Naive thymus-derived CD8-positive, alpha-beta T cell (primary cell): Measurements from ENCODE around the gene SCART1. TPM values are rescaled to one million over a fixed set of nuclear protein-coding genes. Genes with fewer than 3 reads are reported as not detected.
"Not testable (repeated sequence)": the region's sequence is repeated elsewhere in the genome, so short reads cannot be mapped to it uniquely, and the experiment has no call there.

Experiments
- ATAC-seq, 2 donors: fragments of 150-1000 bp; cut with Tn5 transposase in 1 of 2; sonication (Bioruptor Pico), chemical (Tn5 transposase) in 1 of 2; 1 replicate in 1 of 2; 2 replicates in 1 of 2; pipeline ENCODE4 v1.10.0; 2021; ENCODE audit warnings: mild to moderate bottlenecking in 2 of 2, moderate library complexity in 2 of 2
- POLR2A ChIA-PET: fragments of 350-600 bp; sonication (Branson Sonifier 250); formaldehyde crosslinking; loops from one replicate; lab custom pipeline; 2021; ENCODE audit warnings: antibody characterized with exemption; lab: Charles Lee
- DNase-seq, 10 donors: peaks; one replicate each; pipeline versions ENCODE4 v3.0.0 to v3.0.0-alpha.2; 2020 to 2022
- H3K27ac Mint-ChIP-seq, 10 donors: one replicate each; pipeline ENCODE4 v1.8.0; 2020 to 2022; ENCODE audit warnings: mild to moderate bottlenecking in 10 of 10, mixed read lengths in 10 of 10, moderate library complexity in 4 of 10, inconsistent platforms in 1 of 10
- H3K27me3 Mint-ChIP-seq, 5 donors: one replicate each; pipeline ENCODE4 v1.8.0; 2021 to 2022; ENCODE audit warnings: mixed read lengths in 5 of 5
- H3K36me3 Mint-ChIP-seq, 3 donors: one replicate each; pipeline ENCODE4 v1.8.0; 2020 to 2022; ENCODE audit warnings: mixed read lengths in 3 of 3, mild to moderate bottlenecking in 2 of 3, inconsistent platforms in 1 of 3
- H3K4me1 Mint-ChIP-seq, 4 donors: one replicate each; pipeline ENCODE4 v1.8.0; 2021 to 2022; ENCODE audit warnings: mixed read lengths in 4 of 4
- H3K4me3 Mint-ChIP-seq, 10 donors: one replicate each; pipeline ENCODE4 v1.8.0; 2020 to 2022; ENCODE audit warnings: mild to moderate bottlenecking in 10 of 10, mixed read lengths in 10 of 10, moderate library complexity in 6 of 10, inconsistent platforms in 1 of 10
- H3K9me3 Mint-ChIP-seq, 9 donors: one replicate each; pipeline ENCODE4 v1.8.0; 2020 to 2022; ENCODE audit warnings: mixed read lengths in 9 of 9, mild to moderate bottlenecking in 3 of 9, inconsistent platforms in 1 of 9, moderate library complexity in 1 of 9
- polyA plus RNA-seq, 3 donors: library from polyadenylated mRNA; unstranded; fragments of 300-500 nt; fragmentation: Illumina TruSeq; gene quantifications; one replicate each; pipeline ENCODE4 v1.2.3, GENCODE V29; 2021
- total RNA-seq, 8 experiments: library from RNA in 2 of 8; stranded (reverse) in 2 of 8; gene quantifications; one replicate each; pipeline ENCODE4 v1.2.3 and lab custom pipeline; 2021 to 2026

Gene SCART1
- total and polyA plus RNA-seq, 5 experiments from 2014 or later = 0.04 to 4.2 (median 3.8) TPM; not detected in 2

- DNase-seq (no peak), ATAC-seq (no peak)
- Mint-ChIP-seq H3K4me1 (peaks cover 2 to 9% (median 4%) of the 10 kb centered on the region in 4 donors), H3K4me3 (peak overlapping the region in 5 of 10 donors; percentile 36 to 65 (median 44)), H3K36me3 (peaks cover 0 to 18% (median 0%) of the 10 kb centered on the region in 3 donors), H3K9me3 (no peaks in the 10 kb centered on the region), H3K27ac (peak overlapping the region in 4 of 10 donors; percentile 25 to 79 (median 42)), H3K27me3 (peaks cover 0 to 2% (median 0%) of the 10 kb centered on the region in 5 donors)
- POLR2A ChIA-PET = no interaction called here
These were observed 32.2 kb upstream of the SCART1 start for GRCh38 chr10:133421336-133422222.

DNA sequence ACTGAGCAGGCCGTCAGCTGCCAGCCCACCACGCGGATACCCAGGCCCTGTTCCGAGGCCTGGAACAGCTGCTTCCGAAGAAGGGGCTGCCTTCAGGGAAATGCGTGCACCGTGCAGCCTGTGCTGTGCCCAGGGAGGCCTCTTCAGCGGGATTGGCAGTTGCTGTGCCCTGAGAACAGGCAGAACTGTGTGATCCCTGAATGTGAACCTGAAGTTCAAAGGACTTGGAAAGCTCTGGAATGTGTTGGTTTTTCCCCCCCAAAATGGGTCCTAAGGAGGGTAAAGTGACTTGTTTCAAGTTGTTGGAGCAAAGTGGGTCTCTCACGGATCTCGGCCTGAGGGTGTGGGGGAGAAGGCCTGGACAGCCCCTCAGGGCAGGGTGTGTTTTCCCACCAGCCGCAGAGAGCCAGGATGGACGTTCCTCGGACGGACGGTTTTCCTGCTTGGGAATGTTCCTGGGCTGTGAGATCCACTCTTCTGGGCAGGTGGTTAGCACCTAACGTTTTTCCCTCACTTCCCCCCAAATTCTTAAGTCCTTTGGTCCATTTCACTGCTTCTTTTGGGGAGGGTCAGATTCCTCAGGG is 31.4 kb upstream of the SCART1 start:
- H3K4me1 Mint-ChIP-seq = peaks cover 2 to 9% (median 4%) of the 10 kb centered on the region in 4 donors
- no peak overlapping the region for H3K27ac Mint-ChIP-seq
- POLR2A ChIA-PET = no interaction called here
- no peak for DNase-seq
- no peaks in the 10 kb centered on the region for H3K9me3 Mint-ChIP-seq
- no peak for ATAC-seq
- peak overlapping the region in 6 of 10 donors; percentile 10 to 67 (median 48) for H3K4me3 Mint-ChIP-seq
- H3K27me3 Mint-ChIP-seq = peaks cover 0 to 2% (median 0%) of the 10 kb centered on the region in 5 donors
- H3K36me3 Mint-ChIP-seq = peaks cover 0 to 18% (median 0%) of the 10 kb centered on the region in 3 donors

DNA sequence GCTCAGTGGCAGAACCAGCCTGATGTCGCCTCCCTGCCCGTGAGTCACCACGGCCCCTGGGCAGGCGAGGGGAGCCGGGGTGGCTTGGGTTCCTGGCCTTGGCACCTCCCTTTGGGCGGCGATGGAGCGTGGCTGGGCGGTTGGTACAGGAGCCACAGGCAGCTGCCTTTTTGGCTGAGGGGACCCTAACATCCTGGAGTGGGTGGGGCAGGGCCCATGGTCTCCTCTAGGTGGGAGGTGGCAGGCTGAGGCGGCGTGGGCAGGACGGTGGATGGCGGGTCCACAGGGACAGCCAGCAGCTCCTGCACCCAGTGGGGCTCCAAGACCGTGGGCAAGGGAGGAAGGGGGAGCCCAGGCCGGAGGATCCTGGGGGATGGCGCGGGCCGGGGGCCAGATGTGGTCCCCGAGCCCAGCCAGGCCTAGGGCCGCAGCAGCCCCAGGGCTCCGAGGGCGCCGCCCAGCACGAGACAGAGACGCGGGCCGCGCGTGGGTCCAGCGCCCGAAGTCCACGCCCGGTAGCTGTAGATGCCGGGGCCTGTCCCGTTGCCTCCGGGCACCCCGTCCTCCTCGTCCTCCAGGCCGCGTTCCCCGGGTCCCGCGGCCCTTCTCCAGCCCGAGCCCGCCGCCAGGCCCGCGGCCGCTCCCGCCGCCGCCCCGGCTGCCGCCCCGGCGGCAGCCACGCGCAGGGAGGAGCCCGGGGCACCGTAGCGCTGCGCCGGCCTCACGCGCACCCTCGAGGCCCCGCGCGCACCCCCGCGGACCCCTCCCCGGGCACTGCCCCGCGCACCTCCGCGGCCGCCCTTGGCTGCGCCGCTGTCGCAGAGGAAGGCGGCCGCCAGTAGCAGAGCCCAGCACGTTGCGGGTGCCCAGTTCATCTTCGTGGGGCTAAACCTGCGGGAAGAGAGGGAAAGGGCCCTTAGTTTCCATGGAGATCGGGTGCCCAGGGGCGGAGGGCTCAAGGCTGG is 30.7 kb upstream of the SCART1 start:
- H3K36me3 Mint-ChIP-seq = peaks cover 0 to 14% (median 0%) of the 10 kb centered on the region in 3 donors
- peak overlapping the region in 8 of 10 donors; percentile 22 to 83 (median 46) for H3K4me3 Mint-ChIP-seq
- H3K27ac Mint-ChIP-seq = no peak overlapping the region
- POLR2A ChIA-PET = no interaction called here
- DNase-seq (no peak), ATAC-seq (peak; percentile 54 to 62)
- H3K27me3 Mint-ChIP-seq = peaks cover 0 to 2% (median 0%) of the 10 kb centered on the region in 5 donors
- peaks cover 0 to under 1% (median 0%) of the 10 kb centered on the region in 9 donors for H3K9me3 Mint-ChIP-seq
- peaks cover 2 to 9% (median 4%) of the 10 kb centered on the region in 4 donors for H3K4me1 Mint-ChIP-seq

DNA sequence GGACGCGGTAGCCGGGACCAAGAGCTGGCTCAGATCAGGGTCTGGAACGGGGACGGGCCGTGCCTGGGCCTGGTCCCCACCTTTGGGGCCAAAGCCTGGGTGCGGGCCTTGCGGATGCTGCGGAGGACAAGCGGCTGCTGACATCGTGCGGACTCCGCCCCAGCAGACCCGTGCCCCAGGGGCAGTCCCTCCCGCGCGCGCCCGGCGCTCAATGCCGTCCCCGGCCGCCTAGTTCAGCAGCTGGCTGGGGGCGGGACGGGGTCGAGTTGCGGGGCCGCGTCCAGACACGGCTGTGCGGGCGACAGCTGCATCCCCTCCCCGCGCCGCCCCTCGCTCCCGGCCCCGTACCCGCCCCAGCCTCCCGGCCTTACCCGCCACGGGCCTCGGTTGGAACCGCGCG is 29.6 kb upstream of the SCART1 start:
- H3K4me1 Mint-ChIP-seq, H3K27ac Mint-ChIP-seq, H3K27me3 Mint-ChIP-seq, H3K4me3 Mint-ChIP-seq, POLR2A ChIA-PET, DNase-seq, H3K36me3 Mint-ChIP-seq: not testable (repeated sequence)
- peaks cover 0 to 11% (median 3%) of the 10 kb centered on the region in 9 donors for H3K9me3 Mint-ChIP-seq
- ATAC-seq = peak; percentile 21 to 43

DNA sequence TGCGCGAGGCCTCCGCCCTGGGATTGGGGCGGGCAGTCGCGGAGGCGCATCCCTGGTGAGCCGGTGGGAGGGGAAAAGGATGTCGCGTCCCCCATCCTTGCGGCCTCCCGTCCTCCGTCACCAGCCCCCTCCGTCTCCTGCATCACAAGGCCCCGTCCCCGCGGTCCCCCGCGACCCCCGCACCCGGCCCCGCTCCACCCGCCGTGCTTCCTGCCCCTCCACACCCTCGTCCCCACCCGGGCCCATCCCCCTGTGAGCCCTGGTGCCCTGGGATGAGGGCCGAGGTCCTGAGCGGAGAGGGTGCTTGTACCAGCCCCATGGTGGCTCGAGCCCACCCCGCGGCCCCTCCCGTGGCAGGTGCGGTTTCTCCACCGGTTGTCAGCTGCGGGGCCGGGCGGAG is 29.1 kb upstream of the SCART1 start, which contains the start of gene SPRN:
SPRN (minus strand) TSS at position 25 of the 400 bp plus-strand sequence. CDS start 944 bp downstream, outside the sequence.
- H3K27me3 Mint-ChIP-seq, POLR2A ChIA-PET, H3K27ac Mint-ChIP-seq, DNase-seq, H3K4me1 Mint-ChIP-seq, H3K36me3 Mint-ChIP-seq: not testable (repeated sequence)
- peak within 1 kb of the TSS in 7 of 10 donors; percentile 22 to 83 (median 50) for H3K4me3 Mint-ChIP-seq
- ATAC-seq = peak; percentile 13 to 20
- peaks cover 0 to 15% (median 8%) of the 10 kb centered on the region in 9 donors for H3K9me3 Mint-ChIP-seq

- POLR2A ChIA-PET, H3K27ac Mint-ChIP-seq, H3K36me3 Mint-ChIP-seq, H3K27me3 Mint-ChIP-seq, DNase-seq, H3K4me1 Mint-ChIP-seq, ATAC-seq, H3K4me3 Mint-ChIP-seq: not testable (repeated sequence)
- peaks cover 0 to 16% (median 9%) of the 10 kb centered on the region in 9 donors for H3K9me3 Mint-ChIP-seq
These were observed 24.2 kb upstream of the SCART1 start for GRCh38 chr10:133429571-133429970.

DNA sequence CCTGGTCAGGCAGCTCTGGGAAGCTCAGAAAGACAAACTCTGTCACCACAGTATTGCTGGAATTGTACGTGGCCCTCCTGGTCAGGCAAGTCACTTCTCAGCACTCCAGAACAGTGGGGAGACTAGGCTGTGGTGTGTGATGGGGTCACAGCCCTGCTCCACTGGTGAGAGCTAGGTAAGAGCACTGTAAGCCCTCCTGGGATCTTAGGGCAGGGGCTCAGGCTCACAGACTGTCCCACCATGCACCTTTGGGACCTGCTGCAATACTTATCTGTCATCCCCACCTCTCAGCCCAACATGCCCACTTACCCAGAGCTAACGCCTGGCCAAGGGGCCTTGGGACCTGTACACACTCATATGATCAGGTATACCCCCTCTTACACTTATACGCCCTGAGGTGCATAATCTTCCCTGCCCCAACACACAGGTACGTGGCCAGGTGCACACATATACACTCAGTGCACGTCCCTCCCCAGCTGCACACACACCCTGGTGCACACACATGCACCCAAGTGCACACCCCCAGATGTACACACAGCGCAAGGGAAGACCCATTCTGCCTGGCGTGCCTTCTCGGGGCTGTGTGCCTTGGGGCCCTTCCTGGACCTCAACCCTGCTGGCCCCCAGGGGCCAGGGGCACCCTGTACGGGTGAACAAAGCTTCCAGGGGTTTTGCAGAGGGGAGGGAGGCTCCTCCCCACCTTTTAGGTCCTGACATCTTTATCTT is 21.7 kb upstream of the SCART1 start:
- DNase-seq, ATAC-seq, H3K4me1 Mint-ChIP-seq, H3K36me3 Mint-ChIP-seq, H3K27ac Mint-ChIP-seq, H3K4me3 Mint-ChIP-seq, POLR2A ChIA-PET: not testable (repeated sequence)
- Mint-ChIP-seq H3K27me3 (peaks cover 4 to 18% (median 13%) of the 10 kb centered on the region in 5 donors), H3K9me3 (peaks cover 0 to 17% (median 9%) of the 10 kb centered on the region in 9 donors)

- H3K4me1 Mint-ChIP-seq, POLR2A ChIA-PET, ATAC-seq, H3K4me3 Mint-ChIP-seq, H3K27ac Mint-ChIP-seq, DNase-seq: not testable (repeated sequence)
- peaks cover 0 to 17% (median 9%) of the 10 kb centered on the region in 9 donors for H3K9me3 Mint-ChIP-seq
- peaks cover 6 to 25% (median 13%) of the 10 kb centered on the region in 5 donors for H3K27me3 Mint-ChIP-seq
- peaks cover 4 to 10% (median 5%) of the 10 kb centered on the region in 3 donors for H3K36me3 Mint-ChIP-seq
These were observed 21.0 kb upstream of the SCART1 start for GRCh38 chr10:133432789-133433188.

DNA sequence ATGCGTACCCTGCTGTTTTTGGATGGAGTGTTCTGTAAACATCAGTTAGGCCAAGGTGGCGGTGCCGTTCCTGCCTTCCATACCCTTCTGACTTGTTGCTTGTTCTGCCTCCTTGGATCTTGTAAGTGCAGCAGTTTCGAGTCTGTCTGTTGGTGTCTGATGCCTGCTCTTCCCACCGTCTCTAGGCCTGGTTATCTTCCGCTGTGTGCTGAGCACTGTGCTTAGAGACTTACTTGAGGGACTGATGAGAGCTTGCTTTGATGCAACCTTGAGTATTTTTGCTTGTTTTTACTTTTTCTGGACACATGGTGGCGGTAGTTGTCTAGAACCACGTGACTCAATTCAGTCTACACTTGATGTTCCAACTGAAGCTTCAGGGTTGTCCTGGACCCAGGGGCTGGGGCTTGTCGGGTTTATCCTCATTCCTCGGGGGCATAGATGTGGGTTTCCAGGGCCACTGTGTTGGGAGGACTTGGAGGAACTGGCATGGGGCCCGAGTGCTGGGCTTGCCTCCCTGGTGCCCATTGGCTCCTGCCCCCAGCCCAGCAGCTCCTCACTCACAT is 15.0 kb upstream of the SCART1 start:
- H3K4me1 Mint-ChIP-seq = peaks cover 10 to 32% (median 24%) of the 10 kb centered on the region in 4 donors
- ATAC-seq = no peak

DNA sequence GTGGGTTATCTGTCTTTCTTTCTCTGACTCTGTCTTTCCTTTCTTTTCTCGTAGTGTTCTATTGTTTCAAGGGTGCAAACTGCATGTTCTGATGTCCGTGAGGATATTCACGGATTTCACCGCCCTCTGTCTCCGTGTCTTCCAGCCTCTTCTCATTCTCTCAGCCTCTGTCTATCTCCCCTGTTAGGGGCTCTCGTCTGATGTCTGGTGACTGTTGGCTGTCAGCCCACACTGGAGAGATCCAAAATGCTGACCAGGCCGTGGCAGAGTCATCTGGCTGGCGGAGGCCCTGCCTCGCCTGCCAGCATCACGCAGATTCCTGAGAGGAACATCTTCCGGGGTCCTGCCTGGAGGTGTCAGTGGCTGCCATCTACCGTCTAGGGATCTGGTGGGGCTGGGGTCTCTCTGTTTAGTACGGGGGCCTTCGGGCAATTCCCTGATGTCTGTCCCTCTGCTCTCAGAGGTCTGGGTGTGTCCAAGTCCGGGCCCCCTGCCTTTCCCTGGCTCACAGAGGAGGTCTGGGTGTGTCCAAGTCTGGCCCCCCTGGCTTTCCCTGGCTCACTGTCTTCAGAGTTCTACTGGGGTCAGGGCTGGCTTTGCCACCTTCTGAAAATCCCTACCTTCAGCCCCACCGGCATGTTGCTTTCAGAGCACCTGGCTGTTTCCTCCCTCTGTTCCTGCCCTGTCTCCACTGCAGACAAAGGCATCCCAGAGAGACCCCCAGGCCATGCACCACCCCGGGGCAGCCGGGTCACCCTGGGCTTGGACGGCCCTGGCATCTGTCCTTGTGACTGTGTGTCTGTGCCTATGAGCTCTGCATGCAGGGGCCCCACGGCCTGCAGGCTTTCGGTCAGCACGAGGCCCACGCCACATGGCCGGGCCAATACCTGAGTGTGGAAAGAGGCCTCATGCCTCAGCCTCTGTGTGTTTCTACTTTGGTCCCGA is 14.0 kb upstream of the SCART1 start:
- Mint-ChIP-seq H3K27me3 (peaks cover 8 to 40% (median 14%) of the 10 kb centered on the region in 5 donors), H3K27ac (no peak overlapping the region), H3K36me3 (peaks cover 4 to 16% (median 5%) of the 10 kb centered on the region in 3 donors), H3K4me3 (no peak overlapping the region), H3K4me1 (peaks cover 10 to 32% (median 24%) of the 10 kb centered on the region in 4 donors), H3K9me3 (peaks cover 0 to 7% (median under 1%) of the 10 kb centered on the region in 9 donors)
- ATAC-seq (no peak), DNase-seq (no peak)
- POLR2A ChIA-PET = no interaction called here

More for the DNA sequence above, 15.0 kb upstream of the SCART1 start:
- Mint-ChIP-seq H3K36me3 (peaks cover 4 to 16% (median 5%) of the 10 kb centered on the region in 3 donors), H3K4me3 (no peak overlapping the region), H3K27ac (no peak overlapping the region), H3K9me3 (peaks cover 0 to 7% (median 0%) of the 10 kb centered on the region in 9 donors), H3K27me3 (peaks cover 8 to 46% (median 19%) of the 10 kb centered on the region in 5 donors)
- no peak for DNase-seq
- POLR2A ChIA-PET = no interaction called here
